NCI-H526 (cell line): Measurements from ENCODE around the gene PTPRM.

Experiments used
- DNase-seq, 2 experiments: peaks; one replicate each; lab custom pipeline; 2025; lab: John Stamatoyannopoulos, UW

The PTPRM gene

GRCh38 chr18:8238507-8238906, 671.4 kb downstream of the PTPRM start:
- no peak for DNase-seq

- DNase-seq: no peak
These were observed 674.6 kb downstream of the PTPRM start for GRCh38 chr18:8241731-8242130.

GRCh38 chr18:8242151-8242696, 675.1 kb downstream of the PTPRM start:
- DNase-seq: no peak

- DNase-seq: no peak
These were observed 680.6 kb downstream of the PTPRM start for GRCh38 chr18:8247700-8248099.

- DNase-seq: no peak
These were observed 681.5 kb downstream of the PTPRM start for GRCh38 chr18:8248576-8248975.

GRCh38 chr18:8249811-8250210, 682.7 kb downstream of the PTPRM start:
- DNase-seq: no peak

GRCh38 chr18:8252371-8252770, 685.3 kb downstream of the PTPRM start:
- no peak for DNase-seq

GRCh38 chr18:8253944-8254343, 686.8 kb downstream of the PTPRM start:
- DNase-seq: no peak

- no peak for DNase-seq
These were observed 687.5 kb downstream of the PTPRM start for GRCh38 chr18:8254654-8255053.

GRCh38 chr18:8257851-8258434, 690.8 kb downstream of the PTPRM start:
- DNase-seq: no peak

GRCh38 chr18:8260319-8260718, 693.2 kb downstream of the PTPRM start:
- DNase-seq: no peak

- no peak for DNase-seq
These were observed 693.7 kb downstream of the PTPRM start for GRCh38 chr18:8260827-8261226.

- no peak for DNase-seq
These were observed 694.6 kb downstream of the PTPRM start for GRCh38 chr18:8261651-8262091.

GRCh38 chr18:8262221-8262620, 695.1 kb downstream of the PTPRM start:
- DNase-seq: no peak

GRCh38 chr18:8264116-8264515, 697.0 kb downstream of the PTPRM start:
- no peak for DNase-seq

- DNase-seq: no peak
These were observed 697.8 kb downstream of the PTPRM start for GRCh38 chr18:8264861-8265411.

- DNase-seq: no peak
These were observed 705.1 kb downstream of the PTPRM start for GRCh38 chr18:8272254-8272653.

GRCh38 chr18:8274370-8274769, 707.3 kb downstream of the PTPRM start:
- no peak for DNase-seq

- DNase-seq: no peak
These were observed 709.3 kb downstream of the PTPRM start for GRCh38 chr18:8276406-8276805.

- DNase-seq: no peak
These were observed 710.2 kb downstream of the PTPRM start for GRCh38 chr18:8277270-8277669.

- DNase-seq: no peak
These were observed 712.2 kb downstream of the PTPRM start for GRCh38 chr18:8279346-8279745.

GRCh38 chr18:8279781-8280330, 712.7 kb downstream of the PTPRM start:
- DNase-seq: no peak

- DNase-seq: no peak
These were observed 716.9 kb downstream of the PTPRM start for GRCh38 chr18:8283891-8284585.
